ENCODE results near the gene FAAH2. TPM values are rescaled to one million over a fixed set of nuclear protein-coding genes. Genes with fewer than 3 reads are reported as not detected.
A peak's percentile ranks its signal among the peaks of the same experiment; 100 is the strongest.

FAAH2 gene
- 1 to 10 TPM; 1.3 to 1.7 TPM for total RNA-seq

- H3K4me1 Mint-ChIP-seq (ENCODE audit: low read depth) = peaks cover 24% of the 10 kb centered on the region
- intact Hi-C loops (cut with micrococcal nuclease) = no loop called here
- H3K27me3 Mint-ChIP-seq = no peaks in the 10 kb centered on the region
- no peak for TF ChIP-seq CTCF (IDR thresholded peaks at IDR 0.05)
- ChIA-PET POLR2A (no interaction called here), CTCF (no interaction called here)
- H3K9me3 Mint-ChIP-seq = no peaks in the 10 kb centered on the region
- H3K4me3 Mint-ChIP-seq = peak within 1 kb of the TSS; percentile 76
- DNase-seq = peak; percentile 56
- peak; percentile 79 for ATAC-seq
- H3K27ac Mint-ChIP-seq = peak within 1 kb of the TSS; percentile 88
- no peaks in the 10 kb centered on the region for H3K36me3 Mint-ChIP-seq (ENCODE audit: low read depth)
Measured at GRCh38 chrX:57286507-57287251, at the start of gene FAAH2. Gene FAAH2 (plus strand): TSS chrX:57286706. CDS start chrX:57286826, 120 bp downstream.

DNA sequence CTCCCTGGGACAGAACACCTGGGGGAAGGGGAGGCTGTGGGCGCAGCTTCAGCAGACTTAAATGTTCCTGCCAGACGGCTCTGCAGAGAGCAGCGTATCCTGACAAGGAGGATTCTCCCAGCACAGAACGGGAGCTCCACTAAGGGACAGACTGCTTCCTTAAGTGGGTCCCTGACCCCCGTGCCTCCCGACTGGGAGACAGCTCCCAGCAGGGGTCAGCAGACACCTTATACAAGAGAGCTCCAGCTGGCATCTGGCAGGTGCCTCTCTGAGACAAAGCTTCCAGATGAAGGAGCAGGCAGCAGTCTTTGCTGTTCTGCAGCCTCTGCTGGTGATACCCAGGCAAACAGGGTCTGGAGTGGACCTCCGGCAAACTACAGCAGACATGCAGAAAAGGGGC is 44.5 kb upstream of the FAAH2 start:
- Mint-ChIP-seq H3K4me3 (no peak overlapping the region), H3K27me3 (no peaks in the 10 kb centered on the region), H3K4me1 (ENCODE audit: low read depth) (no peaks in the 10 kb centered on the region), H3K9me3 (peaks cover 20% of the 10 kb centered on the region), H3K27ac (no peak overlapping the region), H3K36me3 (ENCODE audit: low read depth) (peaks cover 12% of the 10 kb centered on the region)
- ChIA-PET CTCF (no interaction called here), POLR2A (no interaction called here)
- TF ChIP-seq CTCF (IDR thresholded peaks at IDR 0.05) = no peak
- DNase-seq (no peak), ATAC-seq (no peak)
- intact Hi-C loops (cut with micrococcal nuclease) = no loop called here

- no peak overlapping the region for H3K27ac Mint-ChIP-seq
- H3K4me1 Mint-ChIP-seq (ENCODE audit: low read depth) = no peaks in the 10 kb centered on the region
- no peak for DNase-seq
- CTCF ChIA-PET = no interaction called here
- no peaks in the 10 kb centered on the region for H3K36me3 Mint-ChIP-seq (ENCODE audit: low read depth)
- H3K9me3 Mint-ChIP-seq = peaks cover 11% of the 10 kb centered on the region
- no peaks in the 10 kb centered on the region for H3K27me3 Mint-ChIP-seq
- no peak for TF ChIP-seq CTCF (IDR thresholded peaks at IDR 0.05)
- POLR2A ChIA-PET = no interaction called here
- intact Hi-C loops (cut with micrococcal nuclease) = no loop called here
- ATAC-seq = no peak
- H3K4me3 Mint-ChIP-seq = no peak overlapping the region
Measured at GRCh38 chrX:57251965-57252364, 34.5 kb upstream of the FAAH2 start.

- no peaks in the 10 kb centered on the region for H3K27me3 Mint-ChIP-seq
- H3K4me1 Mint-ChIP-seq (ENCODE audit: low read depth) = no peaks in the 10 kb centered on the region
- ATAC-seq (no peak), DNase-seq (no peak)
- no peak overlapping the region for H3K27ac Mint-ChIP-seq
- peaks cover 5% of the 10 kb centered on the region for H3K9me3 Mint-ChIP-seq
- no peaks in the 10 kb centered on the region for H3K36me3 Mint-ChIP-seq (ENCODE audit: low read depth)
- POLR2A ChIA-PET = no interaction called here
- no peak overlapping the region for H3K4me3 Mint-ChIP-seq
- intact Hi-C loops (cut with micrococcal nuclease) = no loop called here
- no peak for TF ChIP-seq CTCF (IDR thresholded peaks at IDR 0.05)
- CTCF ChIA-PET = no interaction called here
Measured at GRCh38 chrX:57265126-57265525, 21.4 kb upstream of the FAAH2 start.

GRCh38 chrX:57266275-57266674 is 20.2 kb upstream of the FAAH2 start:
- no peaks in the 10 kb centered on the region for H3K4me1 Mint-ChIP-seq (ENCODE audit: low read depth)
- H3K4me3 Mint-ChIP-seq = no peak overlapping the region
- H3K36me3 Mint-ChIP-seq (ENCODE audit: low read depth) = no peaks in the 10 kb centered on the region
- ChIA-PET CTCF (no interaction called here), POLR2A (no interaction called here)
- no peak overlapping the region for H3K27ac Mint-ChIP-seq
- ATAC-seq (no peak), DNase-seq (no peak)
- H3K27me3 Mint-ChIP-seq = no peaks in the 10 kb centered on the region
- intact Hi-C loops (cut with micrococcal nuclease) = no loop called here
- no peak for TF ChIP-seq CTCF (IDR thresholded peaks at IDR 0.05)
- peaks cover 5% of the 10 kb centered on the region for H3K9me3 Mint-ChIP-seq

Measured in activated CD8-positive, alpha-beta T cell treated with anti-CD3 and anti-CD28 coated beads for 36 hours (primary cell).